ENCODE measurements around the gene MBTD1. TPM values are rescaled to one million over a fixed set of nuclear protein-coding genes. Genes with fewer than 3 reads are reported as not detected.

MBTD1 gene
- total and polyA plus RNA-seq, 10 donors = 9.6 to 45.7 (median 23.6) TPM

DNA sequence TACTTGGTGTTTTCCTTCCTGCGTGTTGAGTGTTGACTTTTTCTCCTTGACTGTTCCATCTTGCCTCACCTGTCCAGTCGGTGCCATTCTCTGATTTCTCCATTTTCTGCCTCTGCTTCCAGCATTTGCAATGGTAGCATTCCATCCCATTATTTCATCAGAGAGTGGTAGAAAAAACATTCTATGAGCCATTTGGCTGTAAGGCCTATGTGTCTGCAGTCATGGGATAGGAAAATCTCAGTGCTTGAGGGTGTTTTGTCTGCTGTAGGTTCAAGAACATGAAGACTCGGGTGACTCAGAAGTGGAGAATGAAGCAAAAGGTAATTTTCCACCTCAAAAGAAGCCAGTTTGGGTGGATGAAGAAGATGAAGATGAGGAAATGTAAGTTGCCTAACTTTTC, 3.2 kb upstream of the MBTD1 start:
- TF ChIP-seq POLR2AphosphoS5 (IDR thresholded peaks at IDR 0.05) (no peak), POLR2A (IDR thresholded peaks at IDR 0.05) (no peak)
- TF ChIP-seq, protein P1, sequence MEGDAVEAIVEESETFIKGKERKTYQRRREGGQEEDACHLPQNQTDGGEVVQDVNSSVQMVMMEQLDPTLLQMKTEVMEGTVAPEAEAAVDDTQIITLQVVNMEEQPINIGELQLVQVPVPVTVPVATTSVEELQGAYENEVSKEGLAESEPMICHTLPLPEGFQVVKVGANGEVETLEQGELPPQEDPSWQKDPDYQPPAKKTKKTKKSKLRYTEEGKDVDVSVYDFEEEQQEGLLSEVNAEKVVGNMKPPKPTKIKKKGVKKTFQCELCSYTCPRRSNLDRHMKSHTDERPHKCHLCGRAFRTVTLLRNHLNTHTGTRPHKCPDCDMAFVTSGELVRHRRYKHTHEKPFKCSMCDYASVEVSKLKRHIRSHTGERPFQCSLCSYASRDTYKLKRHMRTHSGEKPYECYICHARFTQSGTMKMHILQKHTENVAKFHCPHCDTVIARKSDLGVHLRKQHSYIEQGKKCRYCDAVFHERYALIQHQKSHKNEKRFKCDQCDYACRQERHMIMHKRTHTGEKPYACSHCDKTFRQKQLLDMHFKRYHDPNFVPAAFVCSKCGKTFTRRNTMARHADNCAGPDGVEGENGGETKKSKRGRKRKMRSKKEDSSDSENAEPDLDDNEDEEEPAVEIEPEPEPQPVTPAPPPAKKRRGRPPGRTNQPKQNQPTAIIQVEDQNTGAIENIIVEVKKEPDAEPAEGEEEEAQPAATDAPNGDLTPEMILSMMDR (IDR thresholded peaks at IDR 0.05 in 8 of 11, conservative IDR thresholded peaks at IDR 0.05 in 3 of 11) = no peak
- no peak for DNase-seq
- WGBS, 5 donors = 77 to 92% (median 84%) methylated on average over 3 of the region's 3 CpGs
- Histone ChIP-seq H3K9me3 (no peaks in the 10 kb centered on the region), H3K4me1 (peaks cover 23 to 85% (median 43%) of the 10 kb centered on the region in 6 donors), H3K27ac (peak overlapping the region in 3 of 8 donors; percentile 99), H3K27me3 (replicated peaks in 1 of 7) (no peaks in the 10 kb centered on the region), H3K36me3 (peaks cover 0 to 58% (median 31%) of the 10 kb centered on the region in 6 donors), H3K4me3 (no peak overlapping the region)
- intact Hi-C loops (cut with DNase I; ENCODE audit: low total_unique reads) = loop anchor here (5.0 kb wide), 1 partner anchor 96 kb away; the partner anchor contains the start of gene NME2

DNA sequence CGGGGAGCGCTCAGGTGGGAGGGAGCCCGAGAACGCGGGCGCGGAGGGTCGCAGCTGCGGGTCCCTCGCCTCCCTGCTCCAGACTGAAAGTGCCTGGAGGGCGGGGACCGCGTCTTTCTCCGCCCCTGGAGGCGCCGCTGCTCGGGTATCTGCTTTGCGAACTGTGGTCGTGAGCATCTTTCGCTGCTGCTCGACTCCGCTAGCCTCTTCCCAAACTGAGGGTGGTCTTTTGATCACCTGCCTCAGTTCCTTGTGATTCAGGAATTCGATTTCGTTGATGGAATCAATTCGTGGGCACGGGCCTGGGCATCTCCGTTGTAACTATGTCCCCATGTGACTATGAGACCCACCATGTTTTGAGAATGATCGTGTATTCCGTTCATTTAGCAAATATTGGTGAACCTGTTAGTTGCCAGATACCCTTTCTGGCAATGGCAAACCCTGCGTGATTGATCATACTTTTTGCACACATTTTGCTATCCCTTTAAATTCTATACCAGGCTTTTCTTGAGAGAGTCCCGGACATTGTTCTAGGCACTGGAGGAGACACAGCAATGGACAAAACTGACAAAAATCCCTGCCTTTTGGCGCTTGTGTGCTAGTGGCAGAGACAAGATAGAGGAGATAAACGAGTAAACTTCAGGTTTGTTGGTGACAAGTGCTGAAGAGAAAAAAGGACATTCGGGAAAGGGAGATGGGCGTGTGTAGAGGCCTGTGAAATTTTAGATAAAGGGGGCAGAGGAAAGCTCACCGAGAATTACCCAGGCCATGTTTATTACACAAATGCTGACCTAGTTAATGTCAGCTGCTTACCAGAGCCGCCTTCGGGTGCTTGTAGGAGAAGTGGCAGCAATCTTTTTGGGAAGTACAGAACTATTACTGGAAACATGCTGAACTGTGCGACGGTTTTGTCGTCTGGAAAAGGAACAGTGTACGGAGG, 1.4 kb upstream of the MBTD1 start:
- intact Hi-C loops (cut with DNase I; ENCODE audit: low total_unique reads) = loop anchor here (5.0 kb wide), 1 partner anchor 94 kb away; the partner anchor contains the start of gene NME2
- no peak for DNase-seq
- TF ChIP-seq, protein P1 (IDR thresholded peaks at IDR 0.05 in 8 of 11, conservative IDR thresholded peaks at IDR 0.05 in 3 of 11) = no peak
- TF ChIP-seq POLR2AphosphoS5 (IDR thresholded peaks at IDR 0.05) (peak in 1 of 3 donors; percentile 70), POLR2A (IDR thresholded peaks at IDR 0.05) (no peak)
- WGBS, 5 donors = 5 to 12% (median 7%) methylated on average over 21 to 42 of the region's 42 CpGs
- Histone ChIP-seq H3K9me3 (no peaks in the 10 kb centered on the region), H3K4me3 (peak overlapping the region; percentile 75 to 100 (median 99)), H3K27ac (peak overlapping the region; percentile 94 to 99 (median 98)), H3K36me3 (peaks cover 0 to 56% (median 16%) of the 10 kb centered on the region in 6 donors), H3K4me1 (peaks cover 34 to 87% (median 60%) of the 10 kb centered on the region in 6 donors), H3K27me3 (replicated peaks in 1 of 7) (no peaks in the 10 kb centered on the region)

DNA sequence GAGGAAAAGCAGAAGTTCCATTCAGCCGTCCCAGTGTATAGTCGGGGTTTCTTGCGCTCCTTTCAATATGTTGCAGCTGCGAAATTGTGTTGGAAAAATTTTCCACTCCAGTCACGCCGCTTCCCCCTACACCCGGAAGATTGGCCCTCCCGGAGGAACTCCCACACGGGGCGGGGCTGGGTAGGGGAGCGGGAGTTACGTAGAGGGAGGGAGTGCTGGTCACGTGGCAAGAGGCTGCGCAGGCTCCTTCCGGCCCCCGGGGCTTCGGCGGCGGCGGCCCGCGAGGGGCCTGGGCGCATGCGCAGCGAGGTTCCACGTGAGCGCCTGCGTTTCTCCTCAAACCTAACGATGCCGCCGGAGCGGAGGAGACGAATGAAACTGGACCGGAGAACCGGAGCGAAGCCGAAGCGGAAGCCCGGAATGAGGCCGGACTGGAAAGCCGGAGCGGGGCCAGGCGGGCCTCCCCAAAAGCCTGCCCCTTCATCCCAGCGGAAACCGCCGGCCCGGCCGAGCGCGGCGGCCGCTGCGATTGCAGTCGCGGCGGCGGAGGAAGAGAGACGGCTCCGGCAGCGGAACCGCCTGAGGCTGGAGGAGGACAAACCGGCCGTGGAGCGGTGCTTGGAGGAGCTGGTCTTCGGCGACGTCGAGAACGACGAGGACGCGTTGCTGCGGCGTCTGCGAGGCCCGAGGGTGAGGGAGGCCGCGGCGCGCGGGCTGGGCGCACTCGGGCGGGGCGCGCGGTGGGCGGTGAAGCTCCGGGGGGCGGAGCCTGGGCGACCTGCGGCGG, 581 bp upstream of the MBTD1 start, which contains the start of gene UTP18:
Gene UTP18 (plus strand): TSS at position 310 of the 787 bp plus-strand sequence. CDS start 39 bp downstream, at position 349.
- Histone ChIP-seq H3K36me3 (peaks cover 0 to 56% (median 12%) of the 10 kb centered on the region in 6 donors), H3K4me1 (peaks cover 34 to 88% (median 68%) of the 10 kb centered on the region in 6 donors), H3K27me3 (replicated peaks in 1 of 7) (no peaks in the 10 kb centered on the region), H3K4me3 (peak within 1 kb of the TSS; percentile 75 to 100 (median 99)), H3K27ac (peak within 1 kb of the TSS; percentile 94 to 99 (median 98)), H3K9me3 (no peaks in the 10 kb centered on the region)
- TF ChIP-seq POLR2A (IDR thresholded peaks at IDR 0.05) (peak in 2 of 3 donors; percentile 3 to 17), POLR2AphosphoS5 (IDR thresholded peaks at IDR 0.05) (peak; percentile 78 to 93 (median 89))
- TF ChIP-seq, protein P1 (IDR thresholded peaks at IDR 0.05 in 8 of 11, conservative IDR thresholded peaks at IDR 0.05 in 3 of 11) = peak in 1 of 11 experiments; percentile 14
- intact Hi-C loops (cut with DNase I; ENCODE audit: low total_unique reads) = loop anchor here (5.0 kb wide), 1 partner anchor 93 kb away; the partner anchor contains the start of gene NME2
- DNase-seq = peak; percentile 99
- 0 to 1% (median 0%) methylated on average over 42 to 93 of the region's 93 CpGs for WGBS, 5 donors

Measured in spleen (tissue), 11 donors.